ENCODE measurements around the gene DECR2. TPM values are rescaled to one million over a fixed set of nuclear protein-coding genes. Genes with fewer than 3 reads are reported as not detected.

Gene DECR2
- total and polyA plus RNA-seq, 2 of the 4 experiments (the other 2 are of a cell fraction): 3.9 to 26.7 TPM

- Histone ChIP-seq H2AFZ (replicated peaks; ENCODE audit: low read length, poor library complexity) (no peak overlapping the region), H3K56ac (ENCODE audit: extremely low read depth, insufficient read depth, low read length) (no peak overlapping the region), H4K91ac (ENCODE audit: insufficient read depth, low read depth, low read length) (no peak overlapping the region), H2BK15ac (ENCODE audit: low read depth, low read length) (no peak overlapping the region), H3K18ac (ENCODE audit: low read depth, low read length) (no peak overlapping the region), H3K36me3 (ENCODE audit: control insufficient read depth, insufficient read depth, low read length) (peaks cover 76% of the 10 kb centered on the region), H3K9ac (ENCODE audit: low read depth, low read length) (no peak overlapping the region), H3K9me1 (ENCODE audit: insufficient read depth, low read length) (no peaks in the 10 kb centered on the region), H3K14ac (replicated peaks; ENCODE audit: low read depth, low read length) (no peak overlapping the region), H3K27me3 (ENCODE audit: control insufficient read depth, insufficient read depth, low read length) (no peaks in the 10 kb centered on the region), H4K8ac (ENCODE audit: low read depth in 2 of 2, low read length in 2 of 2) (no peak overlapping the region), H3K4me3 (ENCODE audit: insufficient read depth, low read depth, low read length) (no peak overlapping the region), H3K4me1 (ENCODE audit: control insufficient read depth, insufficient read depth, low read length) (peaks cover 7% of the 10 kb centered on the region; the same call in 1 of the 2 replicates), H3K4me2 (ENCODE audit: low read depth, low read length) (no peak overlapping the region), H2BK120ac (ENCODE audit: low read depth, low read length) (no peak overlapping the region), H3K79me1 (ENCODE audit: low read depth in 1 of 2, low read length in 2 of 2) (peaks cover 4 to 11% of the 10 kb centered on the region in 2 experiments; a peak in 2 of 4 replicates), H2AK5ac (ENCODE audit: low read depth, low read length) (no peak overlapping the region), H3K4ac (ENCODE audit: low read depth, low read length) (no peak overlapping the region), H3K27ac (ENCODE audit: insufficient read depth, low read length) (no peak overlapping the region), H2BK20ac (ENCODE audit: low read depth, low read length) (no peak overlapping the region), H3K23ac (ENCODE audit: low read depth, low read length) (no peak overlapping the region), H3K9me3 (ENCODE audit: control insufficient read depth, insufficient read depth, low read length) (no peaks in the 10 kb centered on the region), H2AK9ac (replicated peaks; ENCODE audit: low read depth, low read length, poor library complexity) (peak overlapping the region; percentile 35), H4K5ac (ENCODE audit: low read depth, low read length) (no peak overlapping the region), H2BK5ac (ENCODE audit: low read depth, low read length, poor library complexity, severe bottlenecking) (no peak overlapping the region), H4K20me1 (ENCODE audit: insufficient read depth, low read length) (no peaks in the 10 kb centered on the region)
- POLR2A ChIA-PET (ENCODE audit: unreplicated experiment): no interaction called here
- 94% methylated on average over 15 of the region's 31 CpGs; no CpG with 5 or more reads in 1 of the 2 experiments for WGBS, 2 experiments (ENCODE audit: extremely low coverage in 2 of 2, insufficient read length in 1 of 2)
- BruUV-seq (replicated peaks): no TSS peak
- CTCF ChIA-PET: no interaction called here
- dilution Hi-C loops (cut with HindIII; ENCODE audit: low sequenced_read_pairs, unreplicated experiment): no loop called here
- intact Hi-C loops (cut with micrococcal nuclease): no loop called here
- DNase-seq: no peak
- ATAC-seq (ENCODE audit: low read depth): no peak
- TF ChIP-seq ELK1 (IDR thresholded peaks at IDR 0.05; ENCODE audit: borderline replicate concordance, low read depth, low read length): no peak
- no peak for TF ChIP-seq CTCF (conservative IDR thresholded peaks at IDR 0.05; ENCODE audit: low read depth, low read length)
- TF ChIP-seq FOS (IDR thresholded peaks at IDR 0.05; ENCODE audit: low read depth, low read length): no peak
- no peak for TF ChIP-seq RCOR1 (IDR thresholded peaks at IDR 0.05; ENCODE audit: insufficient replicate concordance, low read length)
- TF ChIP-seq MAZ (IDR thresholded peaks at IDR 0.05; ENCODE audit: borderline replicate concordance, low read depth, low read length): no peak
- TF ChIP-seq RFX5 (IDR thresholded peaks at IDR 0.05; ENCODE audit: low read depth, low read length): no peak
- TF ChIP-seq CHD1 (IDR thresholded peaks at IDR 0.05; ENCODE audit: low read depth, low read length): no peak
- TF ChIP-seq SMC3 (IDR thresholded peaks at IDR 0.05; ENCODE audit: low read depth, low read length): no peak
- TF ChIP-seq RAD21 (IDR thresholded peaks at IDR 0.05; ENCODE audit: low read length): no peak
- TF ChIP-seq MXI1 (IDR thresholded peaks at IDR 0.05; ENCODE audit: borderline replicate concordance, low read depth, low read length): no peak
- no peak for TF ChIP-seq MAFK (IDR thresholded peaks at IDR 0.05; ENCODE audit: low read depth, low read length)
- no peak for TF ChIP-seq BHLHE40 (IDR thresholded peaks at IDR 0.05; ENCODE audit: low read depth, low read length)
- TF ChIP-seq POLR2A (IDR thresholded peaks at IDR 0.05; ENCODE audit: low read depth, low read length): no peak
- no peak for TF ChIP-seq USF2 (IDR thresholded peaks at IDR 0.05; ENCODE audit: low read depth, low read length)
- no peak for TF ChIP-seq NFE2L2 (IDR thresholded peaks at IDR 0.05; ENCODE audit: low read depth, low read length)
- no peak for TF ChIP-seq CEBPB (IDR thresholded peaks at IDR 0.05; ENCODE audit: low read depth, low read length)
- in situ Hi-C loops (cut with MboI; ENCODE audit: low sequenced_read_pairs): no loop called here
Observed at GRCh38 chr16:371515-372301, 30.0 kb upstream of the DECR2 start.

Measured in IMR-90 (cell line).